Nephron (organoid): ENCODE results near the gene RFPL4AL1.
"Not testable (repeated sequence)": the region's sequence is repeated elsewhere in the genome, so short reads cannot be mapped to it uniquely, and the experiment has no call there.

Experiments
- H3K27ac Mint-ChIP-seq, 3 experiments: 2 replicates each; pipeline ENCODE4 v1.8.0; 2020; ENCODE audit warnings: mixed read lengths in 3 of 3, mild to moderate bottlenecking in 2 of 3, moderate library complexity in 1 of 3
- H3K27me3 Mint-ChIP-seq: 2 replicates; pipeline ENCODE4 v1.8.0; 2021; ENCODE audit warnings: low read depth, mild to moderate bottlenecking, moderate library complexity, mixed read lengths
- H3K36me3 Mint-ChIP-seq: 2 replicates; pipeline ENCODE4 v1.8.0; 2020; ENCODE audit warnings: low read depth, mixed read lengths
- H3K4me1 Mint-ChIP-seq: 2 replicates; pipeline ENCODE4 v1.8.0; 2020; ENCODE audit warnings: mixed read lengths
- H3K4me3 Mint-ChIP-seq, 3 experiments: 2 replicates each; pipeline ENCODE4 v1.8.0; 2020; ENCODE audit warnings: mild to moderate bottlenecking in 3 of 3, mixed read lengths in 3 of 3, moderate library complexity in 2 of 3
- H3K9me3 Mint-ChIP-seq: 2 replicates; pipeline ENCODE4 v1.8.0; 2020; ENCODE audit warnings: mixed read lengths
- TF ChIP-seq, protein P1 (sequence below), 3 experiments: fragments of 200-600 bp; sonication (generic); IDR thresholded peaks; one replicate each; pipeline ENCODE4 v1.5.0; 2021; ENCODE audit warnings: antibody characterized with exemption in 3 of 3; ENCODE audit not compliant: unreplicated experiment in 3 of 3

Gene RFPL4AL1

DNA sequence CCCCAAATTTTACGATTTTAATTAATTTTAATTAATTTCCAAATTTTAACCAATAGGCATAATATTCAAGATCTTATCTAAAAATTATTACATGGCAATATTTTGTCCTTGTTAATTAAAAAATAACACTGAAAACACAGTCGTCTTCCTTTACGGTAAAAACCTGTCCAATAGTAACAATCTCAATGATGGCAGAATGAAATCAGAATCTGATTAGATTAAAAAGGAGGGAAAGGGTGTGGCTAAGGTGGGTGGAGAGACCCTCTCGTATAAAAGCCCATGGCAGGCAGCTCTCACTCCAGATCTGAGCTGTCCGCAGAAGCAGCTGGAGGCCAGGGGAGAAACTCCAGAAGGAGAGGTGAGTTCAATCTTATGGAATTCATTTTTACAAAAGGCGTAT is at the start of gene RFPL4AL1:
Gene RFPL4AL1 (plus strand): TSS at position 301 of the 400 bp plus-strand sequence. CDS start 2,687 bp downstream, outside the sequence.
- H3K27me3 Mint-ChIP-seq, H3K4me3 Mint-ChIP-seq, H3K4me1 Mint-ChIP-seq, H3K36me3 Mint-ChIP-seq, H3K27ac Mint-ChIP-seq: not testable (repeated sequence)
- peaks cover 14% of the 10 kb centered on the region for H3K9me3 Mint-ChIP-seq

DNA sequence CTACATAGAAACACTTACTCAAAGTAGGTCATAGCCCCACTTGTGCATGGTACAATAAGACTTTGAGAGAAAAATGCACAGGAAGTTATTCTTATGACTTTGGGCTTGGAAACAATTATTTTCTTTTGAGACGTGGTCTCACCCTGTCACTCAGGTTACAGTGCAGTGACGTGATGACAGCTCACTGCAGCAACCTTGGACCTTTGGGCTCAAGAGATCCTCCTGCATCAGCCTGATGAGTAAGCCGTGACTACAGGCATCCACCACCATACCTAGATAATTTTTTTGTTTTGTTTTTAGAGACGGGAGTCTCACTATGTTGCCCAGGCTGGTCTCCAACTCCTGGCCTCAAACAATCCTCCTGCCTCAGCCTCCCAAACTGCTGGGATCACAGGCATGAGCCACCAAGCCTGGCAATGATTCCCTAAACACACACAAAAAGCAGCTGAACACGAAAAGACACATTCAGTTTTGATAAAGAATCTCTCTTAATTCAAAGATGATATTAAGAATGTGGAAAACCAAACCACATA is 48.6 kb upstream of the RFPL4AL1 start:
- peaks cover 10% of the 10 kb centered on the region for H3K27me3 Mint-ChIP-seq
- no peak overlapping the region for H3K27ac Mint-ChIP-seq
- peaks cover 44% of the 10 kb centered on the region for H3K9me3 Mint-ChIP-seq
- H3K4me3 Mint-ChIP-seq, result no peak overlapping the region
- no peaks in the 10 kb centered on the region for H3K4me1 Mint-ChIP-seq
- TF ChIP-seq, protein P1, sequence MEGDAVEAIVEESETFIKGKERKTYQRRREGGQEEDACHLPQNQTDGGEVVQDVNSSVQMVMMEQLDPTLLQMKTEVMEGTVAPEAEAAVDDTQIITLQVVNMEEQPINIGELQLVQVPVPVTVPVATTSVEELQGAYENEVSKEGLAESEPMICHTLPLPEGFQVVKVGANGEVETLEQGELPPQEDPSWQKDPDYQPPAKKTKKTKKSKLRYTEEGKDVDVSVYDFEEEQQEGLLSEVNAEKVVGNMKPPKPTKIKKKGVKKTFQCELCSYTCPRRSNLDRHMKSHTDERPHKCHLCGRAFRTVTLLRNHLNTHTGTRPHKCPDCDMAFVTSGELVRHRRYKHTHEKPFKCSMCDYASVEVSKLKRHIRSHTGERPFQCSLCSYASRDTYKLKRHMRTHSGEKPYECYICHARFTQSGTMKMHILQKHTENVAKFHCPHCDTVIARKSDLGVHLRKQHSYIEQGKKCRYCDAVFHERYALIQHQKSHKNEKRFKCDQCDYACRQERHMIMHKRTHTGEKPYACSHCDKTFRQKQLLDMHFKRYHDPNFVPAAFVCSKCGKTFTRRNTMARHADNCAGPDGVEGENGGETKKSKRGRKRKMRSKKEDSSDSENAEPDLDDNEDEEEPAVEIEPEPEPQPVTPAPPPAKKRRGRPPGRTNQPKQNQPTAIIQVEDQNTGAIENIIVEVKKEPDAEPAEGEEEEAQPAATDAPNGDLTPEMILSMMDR (IDR thresholded peaks at IDR 0.05; ENCODE audit: unreplicated experiment in 3 of 3), result no peak
- H3K36me3 Mint-ChIP-seq, result no peaks in the 10 kb centered on the region

DNA sequence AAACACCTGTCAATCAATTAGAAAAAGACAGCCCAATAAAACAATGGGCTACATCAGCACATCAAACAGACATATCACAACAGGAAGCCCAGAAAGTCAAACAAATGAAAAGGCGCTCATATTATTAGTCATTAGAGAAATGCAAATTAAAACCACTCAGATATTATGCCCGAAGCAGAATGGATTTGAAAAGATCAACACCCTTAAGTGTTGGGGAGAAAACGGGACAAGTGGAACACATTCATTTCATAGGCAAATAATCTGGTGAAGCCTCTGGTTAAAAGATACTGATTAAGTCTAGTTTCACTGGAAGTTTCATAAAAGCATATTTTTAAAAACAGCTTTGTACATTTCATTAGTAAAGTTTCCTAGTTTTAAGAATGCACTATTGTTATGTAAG is 48.1 kb upstream of the RFPL4AL1 start:
- Mint-ChIP-seq H3K9me3 (peaks cover 44% of the 10 kb centered on the region), H3K27ac (no peak overlapping the region), H3K27me3 (peaks cover 16% of the 10 kb centered on the region), H3K4me3 (no peak overlapping the region), H3K4me1 (no peaks in the 10 kb centered on the region), H3K36me3 (no peaks in the 10 kb centered on the region)
- TF ChIP-seq, protein P1 (IDR thresholded peaks at IDR 0.05; ENCODE audit: unreplicated experiment in 3 of 3), result no peak

DNA sequence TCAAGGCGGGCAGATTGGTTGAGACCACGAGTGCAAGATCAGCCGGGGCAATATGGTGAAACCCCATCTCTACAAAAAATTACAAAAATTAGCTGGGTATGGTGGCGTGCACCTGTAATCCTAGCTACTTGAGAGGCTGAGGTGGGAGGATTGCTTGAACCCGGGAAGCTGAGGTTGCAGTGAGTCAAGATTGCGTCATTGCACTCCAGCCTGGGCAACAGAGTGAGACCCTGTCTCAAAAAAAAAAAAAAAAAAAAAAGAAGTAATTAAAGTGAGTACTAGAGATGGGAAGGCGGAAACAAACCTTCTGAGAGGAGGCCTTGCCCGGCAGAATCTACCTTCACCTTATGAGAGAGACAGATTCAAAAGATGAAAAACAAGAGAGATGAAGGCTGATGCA is 45.4 kb upstream of the RFPL4AL1 start:
- H3K36me3 Mint-ChIP-seq, result no peaks in the 10 kb centered on the region
- no peak overlapping the region for H3K27ac Mint-ChIP-seq
- H3K27me3 Mint-ChIP-seq, result peaks cover 15% of the 10 kb centered on the region
- H3K9me3 Mint-ChIP-seq, result peaks cover 34% of the 10 kb centered on the region
- TF ChIP-seq, protein P1 (IDR thresholded peaks at IDR 0.05; ENCODE audit: unreplicated experiment in 3 of 3), result no peak
- no peak overlapping the region for H3K4me3 Mint-ChIP-seq
- H3K4me1 Mint-ChIP-seq, result no peaks in the 10 kb centered on the region

DNA sequence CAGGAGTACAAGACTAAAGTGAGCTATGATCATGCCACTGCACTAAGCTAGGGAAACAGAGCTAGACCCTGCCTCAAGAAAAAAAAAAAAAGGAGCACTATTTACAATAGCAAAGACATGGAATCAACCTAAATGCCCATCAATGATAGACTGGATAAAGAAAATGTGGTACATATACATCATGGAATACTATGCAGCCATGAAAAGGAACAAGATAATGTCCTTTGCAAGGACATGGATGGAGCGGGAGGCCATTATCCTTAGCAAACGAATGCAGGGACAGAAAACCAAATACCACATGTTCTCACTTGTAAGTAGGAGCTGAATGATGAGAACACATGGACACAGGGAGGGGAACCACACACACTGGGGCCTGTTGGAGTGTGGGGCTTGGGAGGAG is 38.5 kb upstream of the RFPL4AL1 start:
- peaks cover 13% of the 10 kb centered on the region for H3K27me3 Mint-ChIP-seq
- H3K4me3 Mint-ChIP-seq, H3K36me3 Mint-ChIP-seq, H3K27ac Mint-ChIP-seq, H3K9me3 Mint-ChIP-seq, H3K4me1 Mint-ChIP-seq: not testable (repeated sequence)

DNA sequence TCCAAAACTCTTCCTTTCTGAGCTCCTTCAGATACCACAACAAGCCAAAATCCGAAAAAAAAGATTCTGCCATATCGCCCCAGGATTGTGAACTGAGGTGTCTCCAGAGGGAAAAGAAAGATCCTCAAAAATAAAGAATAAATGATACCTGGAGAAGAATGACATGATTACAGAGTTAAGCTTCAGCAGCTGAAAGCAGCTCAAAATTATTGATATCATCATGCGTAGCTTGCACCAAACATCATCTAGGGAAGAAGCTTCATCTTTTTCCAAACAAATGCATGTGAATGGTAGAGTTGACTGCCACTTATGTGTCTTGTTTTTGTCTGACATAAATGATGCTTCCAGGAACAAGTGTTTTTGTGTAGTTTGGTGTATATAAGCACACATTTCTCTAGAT is 30.6 kb upstream of the RFPL4AL1 start, which contains the start of gene NLRP9:
Gene NLRP9 (minus strand): TSS at position 101 of the 400 bp plus-strand sequence. CDS start 28 bp downstream, at position 73.
- TF ChIP-seq, protein P1 (IDR thresholded peaks at IDR 0.05; ENCODE audit: unreplicated experiment in 3 of 3), result no peak
- H3K4me1 Mint-ChIP-seq, result no peaks in the 10 kb centered on the region
- H3K27me3 Mint-ChIP-seq, result no peaks in the 10 kb centered on the region
- H3K27ac Mint-ChIP-seq, result no peak within 1 kb of the TSS
- H3K4me3 Mint-ChIP-seq, result no peak within 1 kb of the TSS
- H3K9me3 Mint-ChIP-seq, result peaks cover 19% of the 10 kb centered on the region
- H3K36me3 Mint-ChIP-seq, result no peaks in the 10 kb centered on the region

DNA sequence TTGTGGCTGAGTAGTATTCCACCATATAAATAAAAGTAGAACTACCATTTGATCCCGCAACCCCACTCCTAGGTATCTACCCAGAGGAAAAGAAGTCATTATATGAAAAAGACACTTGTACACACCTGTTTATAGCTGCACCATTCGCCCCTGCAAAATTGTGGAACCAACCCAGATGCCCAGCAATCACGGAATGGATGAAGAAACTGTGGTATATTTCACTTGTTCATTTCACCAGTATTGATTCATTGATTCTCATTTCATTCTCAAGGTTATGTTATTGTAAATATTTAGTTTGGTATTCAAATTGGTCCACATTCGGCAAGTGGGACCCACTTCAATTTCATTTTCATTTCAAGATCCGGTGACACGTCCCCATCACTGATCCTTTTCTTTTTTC is 18.2 kb upstream of the RFPL4AL1 start:
- Mint-ChIP-seq H3K27me3 (no peaks in the 10 kb centered on the region), H3K9me3 (peaks cover 30% of the 10 kb centered on the region), H3K4me1 (no peaks in the 10 kb centered on the region), H3K4me3 (no peak overlapping the region), H3K36me3 (no peaks in the 10 kb centered on the region), H3K27ac (no peak overlapping the region)
- TF ChIP-seq, protein P1 (IDR thresholded peaks at IDR 0.05; ENCODE audit: unreplicated experiment in 3 of 3), result no peak
